ENCODE measurements around the gene CALD1. TPM values are rescaled to one million over a fixed set of nuclear protein-coding genes. Genes with fewer than 3 reads are reported as not detected.

Gene CALD1
- total RNA-seq, 4 donors from 2014 or later = 1,513 to 2,575 (median 1,808) TPM

- Histone ChIP-seq H3K4me3 (no peak overlapping the region), H3K9me3 (no peaks in the 10 kb centered on the region), H3K27me3 (no peaks in the 10 kb centered on the region), H3K4me1 (peaks cover 51 to 97% (median 68%) of the 10 kb centered on the region in 3 donors), H3K27ac (peak overlapping the region; percentile 80 to 88 (median 84)), H3K36me3 (no peaks in the 10 kb centered on the region)
- WGBS, 2 donors (ENCODE audit: low coverage in 1 of 2) = 14 to 42% methylated on average over 2 of the region's 2 CpGs
- TF ChIP-seq POLR2AphosphoS5 (IDR thresholded peaks at IDR 0.05) (peak; percentile 31), CTCF (IDR thresholded peaks at IDR 0.05) (no peak)
- ATAC-seq = no peak
Observed at GRCh38 chr7:134852625-134853024, 73.2 kb downstream of the CALD1 start.

- Histone ChIP-seq H3K4me3 (no peak overlapping the region), H3K27me3 (no peaks in the 10 kb centered on the region), H3K27ac (peak overlapping the region; percentile 8 to 83 (median 72)), H3K9me3 (no peaks in the 10 kb centered on the region), H3K4me1 (peaks cover 50 to 97% (median 74%) of the 10 kb centered on the region in 3 donors), H3K36me3 (no peaks in the 10 kb centered on the region)
- no peak for ATAC-seq
- TF ChIP-seq POLR2AphosphoS5 (IDR thresholded peaks at IDR 0.05) (no peak), EP300 (IDR thresholded peaks at IDR 0.05) (no peak), CTCF (IDR thresholded peaks at IDR 0.05) (no peak), POLR2A (IDR thresholded peaks at IDR 0.05) (no peak)
- WGBS, 2 donors (ENCODE audit: low coverage in 1 of 2) = 28 to 53% methylated on average over 3 of the region's 3 CpGs
Observed at GRCh38 chr7:134854816-134855215, 75.4 kb downstream of the CALD1 start.

GRCh38 chr7:134855442-134855841 is 76.0 kb downstream of the CALD1 start:
- no peak overlapping the region for H3K4me3 ChIP-seq
- WGBS, 2 donors (ENCODE audit: low coverage in 1 of 2) = 0 to 5% methylated on average over 1 of the region's 1 CpG
- peaks cover 46 to 97% (median 73%) of the 10 kb centered on the region in 3 donors for H3K4me1 ChIP-seq
- H3K27ac ChIP-seq = peak overlapping the region; percentile 65 to 87 (median 82)
- H3K36me3 ChIP-seq = no peaks in the 10 kb centered on the region
- TF ChIP-seq POLR2AphosphoS5 (IDR thresholded peaks at IDR 0.05) (peak; percentile 25), CTCF (IDR thresholded peaks at IDR 0.05) (no peak)
- no peaks in the 10 kb centered on the region for H3K9me3 ChIP-seq
- no peaks in the 10 kb centered on the region for H3K27me3 ChIP-seq
- ATAC-seq = peak; percentile 16

GRCh38 chr7:134856091-134856490 is 76.7 kb downstream of the CALD1 start:
- Histone ChIP-seq H3K36me3 (no peaks in the 10 kb centered on the region), H3K27me3 (no peaks in the 10 kb centered on the region), H3K4me3 (no peak overlapping the region), H3K9me3 (no peaks in the 10 kb centered on the region), H3K4me1 (peaks cover 42 to 97% (median 66%) of the 10 kb centered on the region in 3 donors), H3K27ac (peak overlapping the region; percentile 65 to 87 (median 82))
- TF ChIP-seq CTCF (IDR thresholded peaks at IDR 0.05) = no peak
- no peak for TF ChIP-seq EP300 (IDR thresholded peaks at IDR 0.05)
- no peak for TF ChIP-seq POLR2A (IDR thresholded peaks at IDR 0.05)
- no peak for TF ChIP-seq POLR2AphosphoS5 (IDR thresholded peaks at IDR 0.05)
- WGBS, 2 donors (ENCODE audit: low coverage in 1 of 2) = 30 to 35% methylated on average over 5 to 6 of the region's 7 CpGs
- ATAC-seq = no peak

- Histone ChIP-seq H3K36me3 (no peaks in the 10 kb centered on the region), H3K4me1 (peaks cover 36 to 97% (median 61%) of the 10 kb centered on the region in 3 donors), H3K27me3 (no peaks in the 10 kb centered on the region), H3K9me3 (no peaks in the 10 kb centered on the region), H3K27ac (peak overlapping the region; percentile 65 to 87 (median 82)), H3K4me3 (no peak overlapping the region)
- TF ChIP-seq POLR2A (IDR thresholded peaks at IDR 0.05) (no peak), EP300 (IDR thresholded peaks at IDR 0.05) (no peak), CTCF (IDR thresholded peaks at IDR 0.05) (no peak), POLR2AphosphoS5 (IDR thresholded peaks at IDR 0.05) (no peak)
- WGBS, 2 donors (ENCODE audit: low coverage in 1 of 2) = 36 to 42% methylated on average over 4 of the region's 4 CpGs
- ATAC-seq = no peak
Observed at GRCh38 chr7:134856691-134857090, 77.3 kb downstream of the CALD1 start.
